ENCODE results near the gene FGFBP1. TPM values are rescaled to one million over a fixed set of nuclear protein-coding genes. Genes with fewer than 3 reads are reported as not detected.

FGFBP1 gene
- total RNA-seq, 1 donor from 2014 or later, result 5.2 TPM

DNA sequence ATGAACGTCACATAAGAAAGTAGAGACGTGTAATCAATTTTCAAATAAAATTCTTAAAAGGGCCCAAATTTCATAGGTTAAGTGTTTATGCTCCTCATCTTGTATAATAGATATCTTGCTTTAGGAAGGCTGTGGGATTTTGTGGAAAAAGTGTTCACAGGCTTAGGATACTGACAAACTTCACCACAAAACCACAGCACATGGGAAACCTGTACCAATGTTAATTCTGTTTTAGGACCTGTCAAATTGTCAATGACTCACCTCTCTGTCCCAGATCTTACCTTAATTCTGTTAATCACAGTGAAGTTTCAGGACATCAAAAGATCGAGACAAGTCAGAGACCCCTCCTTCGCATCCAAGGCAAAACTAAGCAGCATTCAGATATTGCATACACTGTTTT is 24.2 kb downstream of the FGFBP1 start:
- no peaks in the 10 kb centered on the region for H3K36me3 ChIP-seq (ENCODE audit: control insufficient read depth, insufficient read depth, low read length)
- no peak overlapping the region for H3K4me3 ChIP-seq (ENCODE audit: low read depth, low read length)
- TF ChIP-seq, protein P1, sequence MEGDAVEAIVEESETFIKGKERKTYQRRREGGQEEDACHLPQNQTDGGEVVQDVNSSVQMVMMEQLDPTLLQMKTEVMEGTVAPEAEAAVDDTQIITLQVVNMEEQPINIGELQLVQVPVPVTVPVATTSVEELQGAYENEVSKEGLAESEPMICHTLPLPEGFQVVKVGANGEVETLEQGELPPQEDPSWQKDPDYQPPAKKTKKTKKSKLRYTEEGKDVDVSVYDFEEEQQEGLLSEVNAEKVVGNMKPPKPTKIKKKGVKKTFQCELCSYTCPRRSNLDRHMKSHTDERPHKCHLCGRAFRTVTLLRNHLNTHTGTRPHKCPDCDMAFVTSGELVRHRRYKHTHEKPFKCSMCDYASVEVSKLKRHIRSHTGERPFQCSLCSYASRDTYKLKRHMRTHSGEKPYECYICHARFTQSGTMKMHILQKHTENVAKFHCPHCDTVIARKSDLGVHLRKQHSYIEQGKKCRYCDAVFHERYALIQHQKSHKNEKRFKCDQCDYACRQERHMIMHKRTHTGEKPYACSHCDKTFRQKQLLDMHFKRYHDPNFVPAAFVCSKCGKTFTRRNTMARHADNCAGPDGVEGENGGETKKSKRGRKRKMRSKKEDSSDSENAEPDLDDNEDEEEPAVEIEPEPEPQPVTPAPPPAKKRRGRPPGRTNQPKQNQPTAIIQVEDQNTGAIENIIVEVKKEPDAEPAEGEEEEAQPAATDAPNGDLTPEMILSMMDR (IDR thresholded peaks at IDR 0.05; ENCODE audit: insufficient read depth, low read length, poor library complexity, severe bottlenecking), result no peak
- H3K27me3 ChIP-seq (ENCODE audit: control insufficient read depth, insufficient read depth, low read length), result no peaks in the 10 kb centered on the region
- no peak for DNase-seq (ENCODE audit: low read depth)

DNA sequence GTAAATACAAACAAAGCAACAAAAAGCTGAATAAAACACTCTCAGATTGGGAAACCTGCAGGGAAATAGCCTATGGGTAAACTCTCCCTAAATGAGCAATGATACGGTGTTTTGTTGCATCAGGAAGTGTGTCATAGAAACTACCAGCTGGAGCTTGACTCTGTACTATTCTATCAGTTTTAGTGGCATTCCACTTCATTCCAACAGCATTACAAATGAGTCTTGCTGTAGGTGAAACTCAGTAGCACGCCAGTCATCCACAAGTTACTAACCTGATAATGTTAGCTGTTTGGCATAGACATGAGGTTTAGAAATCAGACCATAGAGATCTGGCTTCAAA is 24.9 kb downstream of the FGFBP1 start:
- Histone ChIP-seq H3K4me3 (ENCODE audit: low read depth, low read length) (no peak overlapping the region), H3K27me3 (ENCODE audit: control insufficient read depth, insufficient read depth, low read length) (no peaks in the 10 kb centered on the region), H3K36me3 (ENCODE audit: control insufficient read depth, insufficient read depth, low read length) (no peaks in the 10 kb centered on the region)
- peak; percentile 99 for DNase-seq (ENCODE audit: low read depth)
- TF ChIP-seq, protein P1 (IDR thresholded peaks at IDR 0.05; ENCODE audit: insufficient read depth, low read length, poor library complexity, severe bottlenecking), result no peak

DNA sequence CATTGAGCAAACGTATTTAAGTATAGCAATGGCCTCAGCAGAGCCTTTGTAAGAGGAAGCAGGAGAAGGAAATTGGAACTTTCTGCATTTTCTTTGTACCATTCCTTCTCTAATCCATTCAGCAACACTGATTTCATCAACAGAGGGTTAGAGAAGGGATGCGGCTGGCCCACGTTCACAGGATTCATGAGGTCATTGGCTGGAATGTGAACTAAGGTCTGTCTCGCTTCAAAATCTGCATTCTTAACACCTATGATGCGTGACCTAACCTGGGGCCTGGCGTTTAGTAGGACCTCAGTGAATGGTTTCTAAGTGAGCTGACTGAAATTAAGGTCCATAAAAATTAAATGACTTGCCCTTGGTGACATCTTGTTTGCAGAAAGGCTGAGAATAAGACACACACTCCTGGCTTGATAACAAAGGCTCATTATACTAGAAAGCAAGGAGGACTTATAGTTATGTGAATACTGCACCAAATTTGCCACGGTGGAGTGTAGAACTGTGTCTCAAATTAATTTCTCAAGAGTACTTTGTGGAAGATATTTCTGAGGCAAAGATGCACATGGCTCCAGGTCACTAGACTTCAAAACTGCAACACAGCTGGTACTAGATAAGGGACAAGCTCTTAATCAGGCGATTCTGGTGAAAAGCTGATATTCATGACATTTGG is 25.4 kb downstream of the FGFBP1 start:
- TF ChIP-seq, protein P1 (IDR thresholded peaks at IDR 0.05; ENCODE audit: insufficient read depth, low read length, poor library complexity, severe bottlenecking), result no peak
- no peaks in the 10 kb centered on the region for H3K27me3 ChIP-seq (ENCODE audit: control insufficient read depth, insufficient read depth, low read length)
- no peaks in the 10 kb centered on the region for H3K36me3 ChIP-seq (ENCODE audit: control insufficient read depth, insufficient read depth, low read length)
- DNase-seq (ENCODE audit: low read depth), result peak; percentile 73
- H3K4me3 ChIP-seq (ENCODE audit: low read depth, low read length), result no peak overlapping the region

DNA sequence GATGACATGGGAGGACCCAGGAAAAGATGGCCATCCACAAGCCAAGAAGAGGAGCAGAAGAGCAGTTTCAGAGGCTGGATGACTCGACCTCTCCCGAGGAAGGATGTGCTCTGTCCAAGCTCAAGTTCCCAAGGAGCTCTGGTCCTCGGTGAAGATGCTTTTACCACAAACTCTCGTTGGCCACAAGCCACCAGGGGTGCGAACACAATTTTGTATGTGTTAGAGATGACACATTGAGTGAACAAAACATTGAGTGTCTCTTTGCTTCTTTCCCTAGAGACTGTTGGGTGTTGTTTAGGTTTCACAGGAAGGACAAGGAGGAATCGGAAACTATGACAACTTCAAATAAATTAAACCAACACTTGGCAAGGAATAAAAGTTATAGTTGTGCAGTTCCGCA is 26.3 kb downstream of the FGFBP1 start:
- Histone ChIP-seq H3K27me3 (ENCODE audit: control insufficient read depth, insufficient read depth, low read length) (no peaks in the 10 kb centered on the region), H3K4me3 (ENCODE audit: low read depth, low read length) (no peak overlapping the region), H3K36me3 (ENCODE audit: control insufficient read depth, insufficient read depth, low read length) (no peaks in the 10 kb centered on the region)
- no peak for DNase-seq (ENCODE audit: low read depth)
- TF ChIP-seq, protein P1 (IDR thresholded peaks at IDR 0.05; ENCODE audit: insufficient read depth, low read length, poor library complexity, severe bottlenecking), result no peak

DNA sequence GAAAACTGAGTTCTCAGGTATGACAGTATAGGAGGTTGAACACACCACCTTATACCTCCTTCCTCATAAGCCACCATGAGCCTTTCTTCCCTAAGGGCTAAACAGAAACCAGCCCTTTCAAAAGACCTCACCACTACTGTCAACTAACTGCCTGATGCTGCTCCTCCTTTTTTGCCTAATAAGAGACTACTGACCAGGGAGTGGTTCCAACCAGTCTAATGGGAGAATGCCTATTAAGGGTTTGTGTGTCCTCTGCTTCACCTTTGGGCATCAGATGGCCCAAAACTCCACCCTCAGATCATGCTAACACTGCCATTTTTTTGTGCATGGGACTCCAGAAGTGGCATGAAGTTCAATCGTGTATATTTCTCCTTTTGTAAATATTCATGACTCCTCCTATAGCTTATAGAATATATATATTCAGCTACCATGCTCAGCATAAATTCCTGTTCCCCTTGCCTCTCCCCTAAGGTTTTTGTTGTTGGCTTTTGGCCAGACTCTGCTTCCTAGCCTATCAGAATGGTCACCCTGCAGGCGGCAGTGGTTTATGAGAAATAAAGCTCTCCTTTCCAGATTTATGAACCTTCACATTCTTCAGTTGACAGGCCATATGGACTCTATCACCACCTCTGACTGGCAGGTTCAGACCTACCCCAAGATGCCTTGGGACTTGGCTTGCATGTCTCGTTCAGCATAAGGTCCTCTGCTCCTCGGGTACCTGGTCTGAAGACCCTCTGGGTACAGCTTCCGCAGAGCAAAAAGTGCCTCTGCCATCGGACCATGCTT is 28.2 kb downstream of the FGFBP1 start:
- TF ChIP-seq, protein P1 (IDR thresholded peaks at IDR 0.05; ENCODE audit: insufficient read depth, low read length, poor library complexity, severe bottlenecking), result no peak
- no peaks in the 10 kb centered on the region for H3K27me3 ChIP-seq (ENCODE audit: control insufficient read depth, insufficient read depth, low read length)
- no peaks in the 10 kb centered on the region for H3K36me3 ChIP-seq (ENCODE audit: control insufficient read depth, insufficient read depth, low read length)
- DNase-seq (ENCODE audit: low read depth), result no peak
- H3K4me3 ChIP-seq (ENCODE audit: low read depth, low read length), result no peak overlapping the region
